GM19238 (cell line): ENCODE data around the gene VEGFA.

Experiments used
- DNase-seq: peaks from one replicate; pipeline ENCODE4 v3.0.0; 2011; ENCODE audit warnings: low spot score; ENCODE audit not compliant: insufficient read length

The VEGFA gene

DNA sequence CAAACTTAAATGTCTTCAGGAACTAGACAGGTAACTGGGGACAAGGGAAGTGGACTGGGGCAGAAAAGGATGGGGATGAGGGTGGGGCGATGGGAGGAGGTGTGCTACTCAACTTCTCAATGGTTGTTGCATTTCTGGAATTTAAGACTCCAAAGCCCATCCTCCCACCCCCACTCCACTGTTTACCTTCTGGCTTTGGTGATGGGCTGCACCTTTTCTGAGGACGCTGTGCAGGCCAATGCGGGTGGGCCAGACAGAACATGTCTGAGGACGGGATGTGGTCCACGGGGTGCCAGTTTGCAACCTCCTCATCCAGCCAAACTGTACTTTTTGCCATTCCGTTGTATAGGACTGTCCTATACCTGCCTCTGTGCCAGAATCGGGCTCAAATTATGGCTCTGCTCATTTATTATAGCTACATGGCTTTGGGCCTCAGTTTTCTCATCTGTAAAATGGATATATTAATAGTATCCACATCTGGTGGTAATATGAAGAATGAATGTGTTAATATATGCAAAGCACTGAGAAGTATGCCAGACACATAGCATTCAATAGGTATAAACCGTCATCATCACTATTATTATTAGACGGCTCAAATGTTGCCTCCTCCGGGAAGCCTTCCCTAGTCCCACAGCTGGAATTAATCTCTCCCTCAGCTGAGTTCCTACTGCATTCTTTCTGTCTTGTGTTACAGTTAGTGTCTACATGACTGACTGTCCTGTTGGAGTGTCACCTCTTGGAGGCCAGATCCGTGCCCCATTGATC lies 31.0 kb upstream of the VEGFA start:
- DNase-seq, result no peak

DNA sequence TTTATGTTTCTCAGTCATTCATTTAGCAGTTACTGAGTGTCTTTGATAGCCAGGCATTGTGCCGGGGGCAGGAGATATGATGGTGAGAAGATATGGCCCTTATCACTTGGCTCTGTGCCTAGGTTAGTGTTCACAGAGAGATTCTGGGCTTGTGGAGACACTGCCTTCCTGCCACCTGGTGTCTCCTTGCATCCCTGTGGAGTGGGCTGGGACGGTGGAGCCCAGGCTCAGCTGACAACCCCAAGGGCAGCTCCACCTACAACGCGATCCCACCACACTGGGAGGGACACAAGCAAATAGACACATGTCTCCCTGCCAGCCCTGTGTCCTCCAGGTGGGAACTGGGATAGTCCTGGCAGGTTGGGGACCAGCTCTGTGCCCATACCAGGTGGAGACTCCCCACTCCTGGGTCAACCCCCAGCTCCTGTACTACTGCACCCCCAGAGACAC lies 30.3 kb upstream of the VEGFA start:
- DNase-seq, result no peak

DNA sequence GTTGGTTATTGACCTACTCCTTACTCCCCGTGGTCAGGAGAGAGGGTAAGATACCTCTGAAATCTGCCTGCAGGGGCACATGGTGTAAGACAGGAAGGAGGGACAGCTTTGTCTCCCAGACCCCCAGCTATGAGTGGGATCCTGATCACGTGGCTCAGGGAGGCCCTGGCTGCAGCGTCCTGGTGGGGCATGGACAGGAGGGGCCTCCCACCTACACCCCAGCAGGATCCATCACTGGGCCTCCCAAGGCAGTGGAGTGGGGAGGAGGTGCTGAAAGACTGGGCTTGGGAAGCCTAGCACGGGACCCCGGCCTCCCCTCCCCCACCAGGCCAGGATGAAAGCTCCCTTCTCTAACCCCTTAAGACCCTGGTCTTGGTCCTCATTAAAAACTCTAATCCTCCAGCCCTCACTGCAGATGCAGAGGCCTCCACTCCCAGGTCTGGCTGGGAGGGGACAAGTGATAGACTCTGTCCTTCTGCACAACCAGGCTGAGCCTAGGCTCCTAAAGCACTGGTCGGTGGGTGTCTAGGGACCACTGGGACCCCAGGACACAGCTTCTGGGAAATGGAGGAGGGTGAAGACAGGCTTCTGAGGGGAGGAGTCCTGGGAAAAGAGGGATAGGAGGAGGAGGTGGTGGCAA lies 29.6 kb upstream of the VEGFA start:
- no peak for DNase-seq

DNA sequence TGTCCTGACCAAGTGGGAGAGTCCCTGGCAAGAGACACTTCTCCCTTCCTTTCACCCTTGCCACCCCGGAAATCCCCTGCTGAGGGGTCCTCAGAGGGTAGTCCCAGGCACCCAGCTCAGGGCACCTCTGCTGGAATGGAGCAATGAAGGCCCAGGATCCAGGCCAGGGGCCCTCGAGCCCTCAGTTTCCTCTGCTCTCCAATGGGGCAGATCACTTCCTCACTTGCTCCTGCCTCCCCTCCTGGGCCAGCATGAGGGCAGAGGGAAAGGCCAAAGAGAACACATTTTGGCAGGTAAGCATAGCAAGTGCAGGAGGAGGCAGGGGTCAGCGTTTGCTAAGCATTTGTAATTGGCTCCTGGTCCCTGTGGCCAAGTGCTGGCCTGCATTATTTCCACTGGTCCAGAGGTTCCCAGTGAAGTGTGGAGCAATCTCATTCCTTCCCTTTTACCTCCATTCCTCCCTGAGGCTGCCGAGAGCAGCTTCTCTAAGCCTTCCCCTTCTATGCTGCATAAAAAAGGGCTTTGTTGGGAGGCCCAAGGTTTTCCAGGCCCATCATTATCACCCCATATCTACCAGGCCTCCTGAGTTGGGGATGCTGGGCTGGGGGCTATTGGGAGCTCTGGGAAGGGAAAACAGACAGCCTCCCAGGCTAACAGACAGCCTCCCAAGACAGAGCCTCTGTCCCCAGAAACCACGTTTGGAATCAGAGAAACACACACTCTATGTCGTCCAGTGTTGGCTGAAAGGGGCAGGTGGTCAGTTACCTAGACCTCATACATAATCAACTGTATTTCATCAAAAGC lies 28.8 kb upstream of the VEGFA start:
- DNase-seq, result no peak

DNA sequence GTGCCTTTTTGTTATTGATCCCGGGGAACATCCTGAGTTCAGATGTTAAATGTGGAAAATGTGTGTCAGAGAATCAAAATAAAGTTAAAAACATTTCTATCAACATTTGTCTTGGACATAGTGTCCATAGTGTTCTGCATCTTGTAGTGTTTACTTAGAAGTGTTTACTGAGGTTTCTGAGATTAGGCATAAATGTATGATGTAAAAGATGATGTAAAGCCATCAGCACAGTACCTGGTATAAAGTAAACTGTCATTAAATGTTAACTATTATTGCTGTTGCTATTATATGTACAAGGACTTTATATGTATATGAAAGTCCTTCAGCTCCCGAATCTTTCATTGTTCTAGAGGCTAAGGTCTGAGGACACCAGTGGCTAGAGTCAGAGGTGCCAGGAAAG lies 28.2 kb upstream of the VEGFA start:
- DNase-seq, result no peak

DNA sequence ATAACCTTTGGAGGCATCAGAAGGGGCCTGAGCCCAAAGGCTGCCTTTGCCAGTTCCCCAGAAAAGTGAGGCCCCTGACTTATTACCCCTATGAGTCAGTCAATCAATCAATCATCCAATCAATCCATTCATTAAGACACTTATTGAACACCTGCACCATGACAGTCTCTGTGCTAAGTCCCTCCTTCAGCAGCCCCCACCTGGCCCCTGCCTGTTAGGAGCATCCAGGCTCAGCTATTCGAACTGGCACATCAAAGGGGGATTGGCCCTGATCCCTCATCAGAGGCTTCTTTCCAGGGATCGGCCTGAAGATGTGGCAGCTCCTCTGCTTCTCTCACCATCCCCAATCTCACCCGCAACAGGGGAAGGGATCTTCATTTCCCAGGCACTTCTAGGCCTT lies 27.7 kb upstream of the VEGFA start:
- no peak for DNase-seq

DNA sequence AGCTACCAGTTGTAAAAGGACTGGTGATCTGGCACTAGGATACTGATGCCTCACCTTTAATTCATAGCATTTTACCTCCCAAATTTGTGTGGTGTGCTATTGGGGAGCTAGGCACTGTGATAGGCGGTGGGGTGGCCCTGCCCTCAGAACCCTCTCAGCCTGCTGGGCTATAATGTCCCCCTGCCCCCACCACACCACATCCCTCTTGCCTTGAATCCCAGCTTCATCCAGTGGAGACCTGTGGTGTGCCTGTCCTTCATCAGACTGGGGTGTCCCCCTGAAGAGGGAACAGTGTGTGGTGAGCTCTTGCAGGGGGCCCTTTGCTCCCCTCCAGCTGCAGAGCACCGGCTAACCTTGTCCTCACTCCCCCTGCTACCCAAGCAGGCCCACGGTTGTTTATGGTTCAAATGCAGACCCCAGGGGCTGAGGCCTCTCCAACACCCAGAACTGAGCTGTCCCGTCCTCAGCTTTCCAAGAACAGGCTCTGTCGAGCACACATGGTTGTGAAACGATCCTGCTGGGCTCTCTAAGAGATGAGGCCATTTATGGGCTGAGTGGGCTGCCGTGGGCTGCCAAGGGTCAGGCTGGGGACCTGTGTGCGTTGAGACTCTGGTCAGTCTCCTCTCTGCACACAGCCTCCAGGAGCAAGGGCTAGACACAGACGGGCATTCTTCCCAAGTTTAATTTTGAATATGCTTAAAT lies 26.9 kb upstream of the VEGFA start:
- DNase-seq, result no peak

DNA sequence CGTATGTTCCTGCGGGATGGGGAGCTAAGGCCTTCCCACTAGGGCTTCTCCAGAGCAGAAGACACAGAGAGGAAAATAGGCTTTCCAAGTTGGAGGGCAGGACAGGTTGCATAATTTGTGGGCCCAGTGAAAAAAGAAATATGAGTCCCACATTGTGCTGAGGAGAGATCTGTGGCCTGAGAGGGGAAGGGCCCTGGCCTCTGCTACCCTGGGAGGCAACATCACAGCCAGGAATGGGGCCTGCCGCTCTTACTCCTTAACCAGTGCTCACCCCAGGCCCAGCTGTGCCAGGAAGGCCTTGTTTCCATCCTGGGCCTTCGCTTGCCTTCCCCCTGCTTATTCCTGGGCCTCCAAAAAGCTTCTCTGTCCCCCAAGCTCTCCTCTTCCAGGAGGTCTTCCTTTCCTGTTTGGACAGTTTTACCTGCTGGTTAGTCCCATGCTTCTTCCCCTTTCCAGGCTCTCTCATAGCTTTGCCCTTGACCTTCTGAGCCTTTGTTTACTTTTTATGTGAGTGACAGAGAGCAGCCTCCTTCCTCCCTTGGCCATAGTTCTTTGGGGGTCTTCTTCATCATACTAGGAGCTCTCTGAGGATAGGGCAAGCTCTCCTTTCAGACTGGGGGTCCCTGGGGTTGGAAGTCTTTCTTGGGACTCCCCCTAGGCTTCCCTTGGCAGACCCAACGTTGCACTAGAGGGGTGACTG lies 26.2 kb upstream of the VEGFA start:
- no peak for DNase-seq

DNA sequence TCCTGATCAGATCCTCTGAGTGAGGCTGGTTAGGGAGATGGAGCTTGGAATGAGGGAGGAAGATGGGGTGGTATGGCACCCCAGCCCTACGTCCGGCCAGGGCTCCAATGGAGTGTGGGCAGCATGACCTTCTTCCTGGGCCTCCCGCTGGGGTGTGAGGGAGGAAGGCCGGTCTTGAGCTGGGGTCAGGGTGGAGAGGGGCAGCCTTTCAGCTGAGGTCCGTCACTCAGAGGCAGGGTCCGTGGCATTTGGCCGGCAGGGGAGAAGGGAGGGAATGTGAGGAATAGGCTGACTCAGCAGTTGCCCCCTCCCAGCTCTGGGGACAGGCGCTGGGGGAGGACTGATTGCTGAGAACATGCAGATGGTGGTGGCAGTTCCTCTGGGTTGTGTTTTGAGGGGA lies 25.5 kb upstream of the VEGFA start:
- no peak for DNase-seq

DNA sequence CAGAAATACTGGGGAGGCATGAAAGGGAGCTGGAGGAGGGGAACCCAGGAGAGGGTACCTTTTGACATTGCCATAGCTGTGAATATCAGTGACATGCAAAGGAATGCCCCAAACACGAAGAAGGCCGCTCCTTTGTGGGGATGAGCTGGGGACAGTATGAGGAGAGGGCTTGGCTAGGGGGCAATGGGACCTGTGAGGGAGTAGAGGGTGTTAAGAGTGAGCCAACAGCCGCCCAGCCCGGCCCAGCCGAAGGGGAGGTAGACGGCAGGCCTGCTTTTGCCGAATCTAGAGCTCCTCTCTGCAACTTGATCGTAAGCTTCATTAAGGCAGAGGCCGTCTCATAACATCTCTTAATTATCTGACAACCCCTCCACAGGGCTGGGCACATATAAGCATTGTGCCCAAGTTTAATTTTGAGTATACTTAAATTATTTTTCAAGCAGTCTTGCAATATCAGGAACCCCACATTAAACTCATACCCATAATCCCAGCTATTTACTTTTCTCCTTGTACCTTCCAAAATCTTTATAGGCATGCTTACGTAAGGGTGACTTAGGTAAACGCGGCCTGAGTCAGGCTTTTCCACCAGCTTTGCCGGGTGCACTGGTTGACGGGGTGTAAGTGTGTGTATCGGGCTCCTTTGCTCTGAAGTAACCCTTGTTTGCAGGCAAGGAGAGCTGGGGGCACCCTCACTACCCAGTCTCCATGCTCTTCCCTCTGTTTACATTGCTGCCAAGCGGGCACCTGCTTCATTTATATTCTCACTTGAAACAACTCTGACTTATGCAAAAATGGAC lies 24.9 kb upstream of the VEGFA start:
- no peak for DNase-seq

DNA sequence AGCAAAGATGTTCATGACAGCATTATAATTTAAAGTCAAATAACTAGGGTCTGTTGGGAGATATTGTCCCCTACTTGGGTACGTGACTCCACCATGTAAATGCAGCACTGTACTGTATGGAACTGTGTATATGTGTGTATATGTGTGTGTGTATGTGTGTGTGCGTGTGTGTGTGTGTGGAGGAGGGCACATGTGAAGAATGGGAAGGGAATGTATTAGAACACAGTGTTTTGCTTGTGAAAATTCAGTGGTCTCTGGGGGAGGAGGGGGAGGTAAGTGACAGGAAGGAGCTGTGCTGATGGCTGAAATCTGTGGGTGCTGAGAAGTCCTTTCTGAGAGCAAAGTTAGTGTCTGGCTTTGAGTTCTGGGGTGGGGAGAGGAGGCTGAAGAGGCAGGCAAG lies 23.9 kb upstream of the VEGFA start:
- no peak for DNase-seq

DNA sequence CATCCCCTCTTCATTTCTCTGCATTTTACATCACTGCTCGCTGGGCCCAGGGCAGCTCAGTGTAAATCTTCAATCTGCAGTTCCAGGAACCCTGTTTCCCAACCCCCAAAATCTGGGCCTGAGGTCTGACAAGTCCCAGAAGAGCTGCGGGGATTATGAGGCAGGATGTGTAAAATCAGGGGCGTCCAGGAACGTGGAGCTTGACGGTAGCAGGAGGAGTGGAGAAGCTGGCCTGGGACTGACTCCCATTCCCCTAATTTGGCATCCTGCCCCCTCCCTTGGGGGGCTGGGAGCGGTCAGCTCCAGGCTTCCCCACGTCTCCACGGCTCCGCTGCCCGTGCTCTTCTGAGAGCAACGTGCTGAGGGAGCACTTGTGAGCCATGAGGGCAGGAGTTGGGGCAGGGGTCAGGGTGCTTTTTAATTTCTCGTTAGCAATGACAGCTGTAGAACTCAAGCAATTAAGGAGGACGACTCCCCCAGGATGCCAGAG lies 23.4 kb upstream of the VEGFA start:
- DNase-seq, result no peak

DNA sequence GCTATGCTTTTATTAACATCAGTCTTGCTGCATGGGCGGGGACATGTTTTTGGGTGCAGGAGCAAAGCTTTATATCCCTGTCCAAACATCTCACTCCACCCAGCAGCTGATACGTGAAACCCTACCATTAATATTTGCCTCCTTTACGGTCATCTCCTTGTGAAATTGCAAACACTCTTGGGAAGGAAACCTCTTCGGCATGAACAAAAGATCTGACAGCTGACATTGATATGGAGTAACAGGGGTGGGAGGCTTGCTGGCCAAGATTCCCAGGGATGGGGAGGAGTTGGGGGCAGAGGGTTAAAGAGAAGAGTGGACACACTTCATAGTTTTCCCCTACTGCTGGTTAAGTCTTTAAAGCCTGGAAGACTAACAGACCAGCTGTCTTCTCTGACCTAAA lies 22.2 kb upstream of the VEGFA start:
- no peak for DNase-seq

DNA sequence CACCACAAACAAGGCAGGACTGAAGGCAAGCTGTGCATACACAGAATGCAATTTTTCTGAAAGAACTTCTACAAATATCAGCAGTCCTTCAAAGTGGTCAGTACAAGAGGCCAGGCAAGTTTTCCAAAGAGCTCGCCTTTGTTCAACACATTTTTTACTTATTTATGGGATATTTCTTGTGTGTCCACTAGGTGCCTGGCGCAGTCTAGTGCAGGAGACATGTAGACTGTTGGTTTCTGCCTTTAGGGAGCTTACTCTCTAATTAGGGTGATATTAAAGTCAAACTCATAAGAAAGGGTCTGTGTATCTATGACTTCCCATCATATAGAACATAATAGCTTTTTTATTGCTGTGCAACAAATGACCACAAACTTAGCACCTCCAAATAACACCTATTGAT lies 21.2 kb upstream of the VEGFA start:
- DNase-seq, result no peak

DNA sequence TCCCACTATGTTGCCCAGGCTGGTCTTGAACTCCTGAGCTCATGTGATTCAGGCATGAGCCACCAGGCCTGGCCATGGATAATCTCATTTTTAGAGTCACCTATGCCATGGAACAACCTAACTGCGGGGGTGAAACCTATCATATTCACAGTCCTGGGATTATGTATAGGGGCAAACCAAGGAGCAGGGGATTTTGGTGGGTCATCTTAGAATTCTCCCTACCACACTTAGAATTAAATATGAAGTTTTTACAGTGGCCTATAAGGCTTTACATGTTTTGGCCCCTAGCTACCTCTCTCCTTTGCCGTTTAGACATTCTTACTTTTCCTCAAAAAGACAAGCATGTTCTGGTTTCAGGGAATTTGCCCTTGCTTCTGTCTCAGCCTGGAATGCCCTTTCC lies 20.6 kb upstream of the VEGFA start:
- no peak for DNase-seq

DNA sequence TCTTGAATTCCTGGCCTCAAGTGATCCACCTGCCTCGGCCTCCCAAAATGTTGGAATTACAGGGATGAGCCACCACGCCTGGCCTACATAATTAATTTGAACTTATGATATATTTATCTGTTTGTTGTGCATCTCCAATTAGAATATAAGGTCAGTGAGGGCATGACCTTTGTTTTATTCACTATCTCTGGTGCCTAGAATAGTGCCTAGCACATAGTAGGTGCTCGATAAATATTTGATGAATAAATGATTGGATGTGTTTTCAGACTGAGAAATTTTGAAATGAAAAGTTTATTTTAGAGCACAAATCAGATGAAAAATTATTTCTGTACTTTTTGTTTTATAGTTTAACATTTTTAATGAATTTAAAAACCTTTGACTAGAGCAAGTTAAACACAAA lies 19.4 kb upstream of the VEGFA start:
- no peak for DNase-seq

DNA sequence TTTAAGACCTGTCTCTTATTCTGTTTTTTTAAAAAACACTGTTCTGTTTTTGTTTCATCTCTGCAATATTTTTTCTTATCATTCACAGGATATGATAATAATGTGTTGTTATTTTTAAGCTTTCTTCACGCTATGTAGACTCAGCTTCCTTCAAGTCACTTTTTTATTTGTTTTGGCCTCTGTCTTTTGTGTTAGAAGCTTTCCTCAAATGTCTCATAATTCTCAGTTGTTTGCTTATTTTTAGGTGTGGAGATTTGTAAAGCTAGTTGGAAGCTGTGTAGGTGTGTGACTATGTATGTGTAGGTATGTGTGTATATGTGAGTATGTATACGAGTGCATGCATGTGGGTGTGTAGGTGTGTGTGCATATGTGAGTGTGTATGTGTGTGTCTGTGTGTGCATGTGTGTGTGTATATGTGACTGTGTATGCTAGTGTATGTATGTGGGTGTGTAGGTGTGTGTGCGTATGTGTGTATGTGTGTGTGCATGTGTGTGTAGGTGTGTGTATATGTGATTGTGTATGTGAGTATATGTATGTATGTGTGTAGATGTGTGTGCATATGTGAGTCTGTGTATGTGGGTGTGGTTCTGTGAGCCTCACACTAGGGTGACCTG lies 16.3 kb upstream of the VEGFA start:
- DNase-seq, result no peak

DNA sequence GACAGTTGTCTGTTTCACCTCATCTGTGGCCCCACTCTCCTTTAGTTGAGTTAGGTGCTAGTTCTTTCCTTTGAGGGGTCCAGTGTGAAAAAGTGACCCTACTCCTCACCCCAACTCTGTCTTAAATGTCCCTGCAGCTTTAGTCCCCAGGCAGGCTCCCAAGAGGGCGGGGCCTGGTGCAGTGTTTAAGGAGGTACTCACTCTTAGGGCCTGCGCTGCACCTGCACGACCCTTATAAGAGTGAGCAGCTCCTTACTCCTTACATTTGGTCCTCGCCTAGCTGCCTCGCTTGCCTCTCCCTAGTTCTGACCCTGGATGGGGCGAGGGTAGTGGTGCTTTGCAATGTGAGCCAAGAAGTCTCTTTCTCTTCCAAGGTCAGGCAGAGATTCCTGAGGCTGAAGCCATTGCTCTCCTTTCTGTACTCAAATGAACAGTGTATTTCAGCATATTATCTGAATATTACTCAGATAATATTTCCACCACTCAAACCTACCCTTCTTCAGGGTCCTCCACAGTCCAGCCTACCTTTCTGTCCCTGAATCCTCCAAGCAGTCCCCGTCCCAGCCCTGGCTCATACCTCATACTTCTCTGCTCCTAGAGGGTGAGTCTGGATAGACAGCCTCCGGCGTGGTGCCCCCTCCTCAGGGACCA lies 11.9 kb upstream of the VEGFA start:
- DNase-seq, result no peak

DNA sequence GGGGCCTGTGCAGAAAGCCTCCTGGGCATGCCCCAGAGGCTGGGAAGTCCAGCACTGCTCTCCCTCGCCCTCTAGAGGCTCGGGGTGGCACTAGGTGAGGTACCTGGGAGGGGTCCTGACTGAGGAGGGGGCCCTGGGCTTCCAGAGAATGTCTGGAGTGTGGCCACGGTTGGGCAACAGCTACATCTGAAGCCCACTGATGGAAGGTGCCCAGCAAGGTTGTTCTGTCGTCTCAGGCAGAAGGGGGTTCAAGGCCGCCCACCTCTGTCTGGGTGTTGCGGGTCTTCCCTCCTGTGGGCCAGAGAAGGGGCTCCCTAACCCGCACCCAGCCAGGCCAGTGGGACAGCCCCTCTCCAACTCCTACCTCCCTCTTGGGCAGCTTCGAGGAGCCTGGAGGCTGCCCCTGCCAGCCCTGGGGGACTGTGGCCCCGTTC lies 11.4 kb upstream of the VEGFA start:
- no peak for DNase-seq
